GM21360 (cell line): ENCODE data around the gene GRID1.
"Not testable (repeated sequence)": the region's sequence is repeated elsewhere in the genome, so short reads cannot be mapped to it uniquely, and the experiment has no call there.

ENCODE experiments used
- ATAC-seq: cut with Tn5 transposase; IDR thresholded peaks from one replicate; pipeline ENCODE4 v1.9.1; 2021; ENCODE audit warnings: mild to moderate bottlenecking, moderate library complexity; ENCODE audit not compliant: unreplicated experiment

GRID1 gene

GRCh38 chr10:85979598-85979997, 387.0 kb downstream of the GRID1 start:
- no peak for ATAC-seq

- no peak for ATAC-seq
Measured at GRCh38 chr10:85978566-85979358, 387.8 kb downstream of the GRID1 start.

DNA sequence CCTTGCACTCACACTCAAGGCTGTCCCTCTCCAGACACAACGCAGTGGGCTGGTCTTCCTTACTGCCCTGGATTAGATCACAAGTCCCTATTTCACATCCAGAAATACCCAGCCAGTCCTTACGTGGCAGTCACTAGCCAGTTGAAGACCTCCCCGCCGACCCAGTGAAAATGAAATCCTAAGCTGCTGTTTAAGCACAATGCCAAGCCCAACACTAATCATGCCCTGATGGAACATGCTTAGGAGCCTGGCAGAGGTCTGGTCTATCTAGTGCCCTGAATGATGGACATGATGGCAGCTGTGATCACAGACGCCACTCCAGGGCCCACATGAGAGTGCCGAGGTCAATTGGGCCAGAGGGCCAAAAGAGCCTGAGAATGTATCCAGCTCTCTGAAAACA, 389.0 kb downstream of the GRID1 start:
- no peak for ATAC-seq

DNA sequence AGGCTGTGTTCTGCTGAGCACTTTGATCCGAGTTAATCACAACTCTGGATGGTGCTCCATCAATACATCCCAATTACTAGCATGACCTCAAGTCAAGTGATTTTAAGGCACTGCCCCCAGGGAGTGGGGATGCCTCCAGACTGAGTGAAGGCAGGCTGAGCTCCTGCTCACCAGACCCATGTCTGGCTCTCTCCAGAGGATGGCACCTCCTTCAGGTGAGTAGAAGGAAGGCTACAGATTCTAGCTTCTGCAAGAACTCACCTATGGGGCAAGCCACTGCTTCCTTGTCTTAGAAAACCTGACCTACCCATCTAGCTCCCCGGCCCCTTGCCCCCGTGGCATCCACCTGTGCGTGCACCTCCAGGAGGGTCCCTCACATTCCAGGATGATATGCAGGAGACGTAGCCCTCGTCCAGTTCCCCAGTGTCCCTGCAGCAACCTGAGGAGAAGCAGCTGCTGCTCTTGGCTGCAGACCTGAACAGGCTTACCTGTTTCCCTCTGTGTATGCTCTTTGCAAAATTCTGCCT, 390.3 kb downstream of the GRID1 start:
- ATAC-seq: no peak

DNA sequence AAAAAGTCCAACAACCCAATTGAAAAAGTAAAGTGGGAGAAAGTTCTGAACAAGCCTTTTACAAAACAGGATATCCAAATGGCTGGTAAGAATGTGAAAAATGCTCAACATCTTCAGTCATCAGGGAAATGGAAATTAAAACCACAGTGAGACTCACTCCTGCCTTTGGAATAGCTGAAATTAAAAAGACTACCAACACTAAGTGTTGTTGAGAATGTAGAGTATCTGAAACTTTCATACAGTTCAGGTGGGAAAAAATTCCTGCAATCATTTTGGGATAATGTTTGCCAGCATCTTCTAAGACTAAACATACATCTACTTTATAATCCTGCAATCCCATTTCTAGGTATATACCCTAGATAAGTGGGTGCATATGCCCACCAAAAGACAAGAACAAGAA, 395.1 kb downstream of the GRID1 start:
- ATAC-seq: no peak

- no peak for ATAC-seq
Measured at GRCh38 chr10:85967594-85967993, 399.0 kb downstream of the GRID1 start.

DNA sequence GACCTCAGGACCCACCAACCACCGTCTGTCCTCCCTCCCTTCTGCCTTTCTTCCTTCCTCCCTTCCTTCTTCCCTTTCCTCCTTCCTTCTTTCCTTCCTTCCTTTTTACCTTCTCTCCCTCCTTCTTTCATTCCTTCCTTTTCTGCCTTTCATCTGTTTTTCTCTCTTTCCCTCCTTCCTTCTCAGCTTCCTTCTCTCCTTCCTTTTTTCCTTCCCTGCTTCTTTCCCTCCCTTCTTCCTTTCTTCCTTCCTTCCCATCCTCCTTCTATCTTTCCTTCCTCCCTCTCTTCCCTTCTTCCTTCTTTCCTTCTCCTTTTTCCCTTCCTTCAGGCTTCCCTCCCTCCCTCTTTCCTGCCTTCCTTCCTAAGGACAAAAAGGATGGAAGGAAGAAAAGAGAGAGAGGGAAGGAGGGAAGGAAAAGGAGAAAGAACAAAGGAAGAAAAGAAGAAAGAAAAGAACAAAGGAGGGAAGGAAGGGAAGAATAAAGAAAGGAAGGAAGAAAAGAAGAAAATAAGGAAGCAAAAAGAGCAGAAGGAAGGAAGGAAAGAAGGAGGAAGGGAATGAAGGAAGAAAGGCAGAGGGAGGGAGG, 405.0 kb downstream of the GRID1 start:
- ATAC-seq: no peak

- ATAC-seq: no peak
Measured at GRCh38 chr10:85961073-85961472, 405.5 kb downstream of the GRID1 start.

DNA sequence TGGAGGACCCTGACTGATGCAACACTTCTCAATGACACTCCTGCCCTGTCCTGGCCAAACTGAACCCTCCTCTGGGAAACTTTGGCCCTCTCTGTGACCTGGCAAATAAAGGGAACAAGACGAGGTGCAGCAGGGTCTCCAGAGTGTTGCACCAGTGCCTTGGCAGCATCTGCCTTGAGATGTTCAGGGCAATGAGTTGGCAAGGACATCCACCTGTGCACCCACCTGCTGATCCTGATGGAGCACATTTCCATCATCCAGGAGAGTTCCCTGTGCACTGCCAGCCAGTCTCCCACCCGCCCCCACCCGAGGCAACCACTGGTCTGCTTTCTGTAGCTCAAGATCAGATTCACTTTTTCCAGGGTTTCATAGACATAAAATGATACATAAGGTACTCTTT, 407.4 kb downstream of the GRID1 start:
- no peak for ATAC-seq

- no peak for ATAC-seq
Measured at GRCh38 chr10:85950921-85951320, 415.7 kb downstream of the GRID1 start.

GRCh38 chr10:85946713-85947326, 419.8 kb downstream of the GRID1 start:
- peak; percentile 91 for ATAC-seq

- no peak for ATAC-seq
Measured at GRCh38 chr10:85936161-85936560, 430.4 kb downstream of the GRID1 start.

DNA sequence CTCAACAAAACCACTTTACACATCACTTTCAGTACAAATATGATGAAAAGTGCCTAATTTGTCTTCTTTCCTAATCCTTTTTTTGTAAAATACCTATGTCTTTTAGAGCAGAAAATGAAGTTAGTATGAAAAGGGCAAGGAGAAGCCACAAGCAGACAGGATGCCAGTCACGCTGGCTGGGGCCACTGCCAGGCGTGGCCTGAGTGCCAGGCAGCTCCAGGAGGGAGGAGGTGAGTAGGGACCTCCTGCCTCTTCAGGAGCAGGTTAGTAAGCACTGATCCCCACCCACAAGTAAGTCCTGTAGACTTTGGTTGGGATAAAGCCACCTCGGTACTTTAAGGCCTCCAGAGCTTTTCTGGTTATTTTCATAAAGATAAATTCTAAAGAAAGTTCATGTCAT, 432.0 kb downstream of the GRID1 start:
- no peak for ATAC-seq

DNA sequence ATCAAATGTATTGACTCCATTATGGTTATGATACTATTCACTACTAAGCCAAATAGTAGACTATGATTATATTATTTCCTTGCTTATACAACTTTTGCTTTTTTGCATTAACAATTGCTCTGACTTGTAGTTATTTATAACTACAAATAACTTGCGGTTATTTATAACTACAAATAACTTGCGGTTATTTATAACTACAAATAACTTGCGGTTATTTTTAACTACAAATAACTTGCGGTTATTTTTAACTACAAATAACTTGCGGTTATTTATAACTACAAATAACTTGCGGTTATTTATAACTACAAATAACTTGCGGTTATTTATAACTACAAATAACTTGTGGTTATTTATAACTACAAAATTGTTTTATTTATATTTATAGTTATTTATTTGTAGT, 436.6 kb downstream of the GRID1 start:
- not testable (repeated sequence) for ATAC-seq

GRCh38 chr10:85927952-85928665, 438.5 kb downstream of the GRID1 start:
- ATAC-seq: no peak

- peak; percentile 59 for ATAC-seq
Measured at GRCh38 chr10:85926986-85927385, 439.6 kb downstream of the GRID1 start.

DNA sequence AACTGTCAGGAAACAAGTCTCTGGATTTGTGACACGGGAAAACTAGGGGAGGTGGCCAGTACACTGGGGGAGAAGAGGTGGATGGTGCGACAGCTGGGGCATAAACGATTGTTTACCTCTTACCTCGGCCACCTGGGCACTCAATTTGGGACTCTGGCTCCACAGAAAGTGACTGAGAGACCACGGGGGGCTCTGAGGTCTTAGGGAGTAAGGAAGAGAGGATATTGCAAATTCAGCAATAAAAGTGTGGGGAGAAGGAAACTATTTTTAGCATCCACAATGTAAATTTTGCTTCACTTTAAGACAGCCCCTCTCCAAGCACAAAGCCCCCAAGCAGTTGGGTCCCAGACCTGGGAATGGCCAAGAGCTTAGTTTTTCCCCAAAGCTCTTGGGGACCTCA, 440.5 kb downstream of the GRID1 start:
- no peak for ATAC-seq

- ATAC-seq: no peak
Measured at GRCh38 chr10:85925201-85925750, 441.3 kb downstream of the GRID1 start.

DNA sequence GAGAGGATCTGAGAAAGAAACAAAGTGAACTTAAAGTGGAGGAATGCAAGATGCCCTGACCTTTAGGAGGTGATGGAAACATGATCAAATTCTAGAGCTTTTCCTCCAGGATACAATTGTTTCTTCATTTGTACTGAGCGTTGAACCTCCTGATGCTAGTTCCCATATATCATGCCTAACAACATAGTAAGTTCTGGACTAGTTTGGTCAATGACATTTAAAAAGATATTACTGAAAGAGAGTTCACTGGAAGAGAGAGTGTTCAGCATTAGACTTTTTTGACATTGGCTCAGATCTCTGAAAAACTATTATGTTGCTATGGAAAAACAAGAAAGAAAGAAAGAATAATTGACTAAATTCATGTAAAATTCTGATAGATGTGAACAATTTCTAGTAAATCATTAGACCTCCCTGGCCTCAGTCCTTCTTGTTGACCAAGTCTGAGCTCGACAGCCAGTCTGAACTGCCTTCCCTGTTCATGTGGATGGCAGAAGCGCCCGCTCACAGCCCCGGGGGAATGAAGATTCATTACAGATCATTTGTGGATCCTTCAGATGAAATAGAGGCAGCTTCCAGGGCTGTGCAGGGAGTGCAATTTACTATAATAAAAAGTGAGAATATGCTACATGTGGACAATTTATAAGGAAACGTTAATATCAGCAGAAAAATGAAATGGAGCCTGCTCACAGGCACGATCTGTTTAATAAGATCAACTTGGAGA, 442.1 kb downstream of the GRID1 start:
- ATAC-seq: no peak

DNA sequence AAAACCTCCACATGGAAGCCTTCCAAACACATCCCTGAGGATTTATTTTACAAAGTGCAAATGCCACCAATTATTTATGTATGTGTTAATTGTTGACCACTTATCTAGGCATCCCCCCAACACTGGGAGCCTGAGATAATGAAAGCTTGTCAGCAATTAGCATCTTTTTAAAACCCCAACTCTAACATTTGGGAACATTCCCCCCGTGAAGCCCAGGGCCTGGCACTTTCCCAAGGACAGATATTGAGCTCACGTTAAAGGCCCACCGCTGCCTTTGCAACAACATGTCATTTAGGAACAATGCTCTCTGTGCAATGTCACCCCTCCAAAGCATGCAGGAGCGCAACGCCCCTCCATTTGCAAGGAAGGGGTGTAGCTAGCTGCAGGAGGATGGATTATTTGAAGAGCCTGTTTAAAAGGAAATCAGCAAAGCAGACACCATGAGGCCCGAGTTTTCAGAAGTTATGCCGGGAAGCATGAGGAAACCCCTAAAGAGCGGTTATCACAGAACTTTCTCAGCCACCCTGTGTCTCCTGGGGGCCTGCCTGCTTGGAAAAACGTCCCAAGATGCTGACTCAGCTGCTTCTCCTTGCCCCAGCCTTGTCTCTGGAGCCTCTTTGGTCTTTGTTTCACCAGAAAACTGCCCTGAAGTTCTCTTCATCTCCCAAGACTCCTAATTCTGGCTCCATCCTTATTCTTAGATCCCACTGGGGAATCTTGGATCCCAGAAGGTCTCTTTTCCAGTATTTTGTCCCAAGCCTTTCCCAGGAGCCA, 444.1 kb downstream of the GRID1 start:
- ATAC-seq: no peak
